GM10266 (cell line): ENCODE results near the gene SDHAF3.
"Not testable (repeated sequence)": the region's sequence is repeated elsewhere in the genome, so short reads cannot be mapped to it uniquely, and the experiment has no call there.

Source experiments
- DNase-seq: peaks from one replicate; pipeline ENCODE4 v3.0.0; 2012; ENCODE audit errors: extremely low spot score
- TF ChIP-seq, protein P1 (sequence below): IDR thresholded peaks from 2 replicates; pipeline ENCODE4 v1.5.1; 2012; ENCODE audit warnings: mild to moderate bottlenecking, low read depth; ENCODE audit not compliant: control insufficient read depth, insufficient read depth; ENCODE audit errors: missing control alignments

The SDHAF3 gene

DNA sequence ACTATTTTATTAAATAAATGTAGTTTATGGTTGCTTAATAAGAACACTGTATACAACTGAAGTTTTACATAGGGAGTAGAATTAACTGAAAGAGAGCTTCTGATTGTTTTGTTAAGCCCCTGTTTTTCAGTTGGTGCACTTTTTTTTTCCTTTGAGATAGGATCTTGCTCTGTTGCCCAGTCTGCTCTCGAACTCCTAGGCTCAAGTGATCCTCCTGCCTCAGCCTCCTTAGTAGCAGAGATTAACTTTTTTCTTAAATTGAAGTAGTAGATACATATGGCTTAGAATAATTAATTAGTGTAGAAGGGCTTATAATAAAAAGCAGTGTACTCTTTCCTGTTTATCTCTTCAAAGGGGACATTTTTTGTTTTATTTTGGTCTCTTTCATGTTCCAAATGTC lies 11.2 kb downstream of the SDHAF3 start:
- DNase-seq = no peak
- TF ChIP-seq, protein P1, sequence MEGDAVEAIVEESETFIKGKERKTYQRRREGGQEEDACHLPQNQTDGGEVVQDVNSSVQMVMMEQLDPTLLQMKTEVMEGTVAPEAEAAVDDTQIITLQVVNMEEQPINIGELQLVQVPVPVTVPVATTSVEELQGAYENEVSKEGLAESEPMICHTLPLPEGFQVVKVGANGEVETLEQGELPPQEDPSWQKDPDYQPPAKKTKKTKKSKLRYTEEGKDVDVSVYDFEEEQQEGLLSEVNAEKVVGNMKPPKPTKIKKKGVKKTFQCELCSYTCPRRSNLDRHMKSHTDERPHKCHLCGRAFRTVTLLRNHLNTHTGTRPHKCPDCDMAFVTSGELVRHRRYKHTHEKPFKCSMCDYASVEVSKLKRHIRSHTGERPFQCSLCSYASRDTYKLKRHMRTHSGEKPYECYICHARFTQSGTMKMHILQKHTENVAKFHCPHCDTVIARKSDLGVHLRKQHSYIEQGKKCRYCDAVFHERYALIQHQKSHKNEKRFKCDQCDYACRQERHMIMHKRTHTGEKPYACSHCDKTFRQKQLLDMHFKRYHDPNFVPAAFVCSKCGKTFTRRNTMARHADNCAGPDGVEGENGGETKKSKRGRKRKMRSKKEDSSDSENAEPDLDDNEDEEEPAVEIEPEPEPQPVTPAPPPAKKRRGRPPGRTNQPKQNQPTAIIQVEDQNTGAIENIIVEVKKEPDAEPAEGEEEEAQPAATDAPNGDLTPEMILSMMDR = no peak

DNA sequence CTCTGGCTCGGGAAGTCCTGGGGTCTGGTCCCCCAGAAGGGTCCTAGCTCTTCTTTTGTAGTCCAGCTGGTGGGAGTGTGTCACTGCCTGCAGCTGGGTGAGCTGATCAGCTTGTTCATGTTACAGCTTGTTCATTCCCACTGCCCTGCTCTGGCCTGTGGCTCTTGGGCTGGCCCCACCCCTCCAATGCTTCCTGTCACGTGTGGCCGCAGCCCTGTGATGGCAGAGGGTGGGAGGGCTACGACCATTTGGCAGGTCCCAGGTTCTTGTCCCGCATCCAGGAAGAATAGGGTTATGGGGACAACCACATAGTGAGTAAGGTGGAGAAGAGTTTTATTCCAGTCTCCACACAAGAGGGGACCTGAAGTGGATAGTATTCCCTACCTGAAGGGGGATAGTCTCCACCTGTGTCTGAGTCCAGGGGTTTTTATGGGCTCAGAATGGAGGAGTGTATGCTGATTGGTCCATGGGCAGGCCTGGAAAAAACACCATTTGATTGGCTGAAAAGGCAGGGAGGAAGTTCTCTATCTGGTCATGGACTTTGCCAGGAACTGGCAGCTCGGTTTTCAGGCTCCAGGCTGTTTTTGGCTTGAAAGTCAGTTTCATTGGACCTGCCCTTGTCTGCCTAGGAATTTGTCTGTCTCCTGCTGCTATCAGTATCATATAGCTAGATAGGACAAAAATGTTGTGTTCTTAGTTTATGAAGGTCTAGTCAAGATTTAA lies 13.1 kb downstream of the SDHAF3 start:
- DNase-seq = no peak

DNA sequence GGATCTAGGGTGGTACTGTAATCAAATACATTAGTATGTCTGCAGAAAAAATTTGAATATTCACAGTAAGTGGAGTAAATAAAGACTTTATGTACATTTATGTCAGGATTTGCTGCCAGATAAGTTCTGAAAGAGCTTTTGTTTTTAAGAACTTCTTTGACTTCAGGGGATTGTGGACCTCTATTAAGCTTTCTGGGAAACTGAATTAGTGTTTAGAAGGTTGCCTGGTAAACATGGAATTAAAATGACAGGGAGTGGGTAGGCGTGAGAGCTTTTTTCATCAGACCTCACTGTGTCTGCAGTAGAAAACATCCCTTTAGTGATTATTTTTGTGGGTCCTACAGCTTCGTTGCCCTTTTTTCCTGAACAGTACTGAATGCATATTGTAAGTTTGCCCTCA lies 15.7 kb downstream of the SDHAF3 start:
- TF ChIP-seq, protein P1 = no peak
- no peak for DNase-seq

More for the DNA sequence above, 13.1 kb downstream of the SDHAF3 start:
- TF ChIP-seq, protein P1 = no peak

DNA sequence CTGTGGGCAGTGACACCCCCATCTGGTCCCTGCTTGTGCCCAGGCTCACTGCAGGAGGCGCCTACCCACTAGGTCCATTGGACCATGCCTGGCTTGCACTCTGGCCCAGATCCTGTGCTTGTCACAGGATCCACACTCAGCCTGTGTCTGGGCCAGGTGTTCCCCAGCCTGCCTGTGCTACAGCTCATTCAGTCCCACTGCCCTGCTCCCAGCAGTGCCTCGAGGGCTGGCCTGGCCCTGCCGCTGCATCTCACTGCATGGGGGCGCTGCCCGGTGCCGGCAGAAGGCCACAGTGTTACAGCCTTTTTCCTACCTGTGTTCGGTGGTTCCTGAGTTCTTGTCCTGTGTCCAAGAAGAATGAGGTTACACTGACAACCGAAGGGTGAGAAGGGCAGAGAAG lies 21.3 kb downstream of the SDHAF3 start:
- no peak for DNase-seq
- TF ChIP-seq, protein P1 = no peak

DNA sequence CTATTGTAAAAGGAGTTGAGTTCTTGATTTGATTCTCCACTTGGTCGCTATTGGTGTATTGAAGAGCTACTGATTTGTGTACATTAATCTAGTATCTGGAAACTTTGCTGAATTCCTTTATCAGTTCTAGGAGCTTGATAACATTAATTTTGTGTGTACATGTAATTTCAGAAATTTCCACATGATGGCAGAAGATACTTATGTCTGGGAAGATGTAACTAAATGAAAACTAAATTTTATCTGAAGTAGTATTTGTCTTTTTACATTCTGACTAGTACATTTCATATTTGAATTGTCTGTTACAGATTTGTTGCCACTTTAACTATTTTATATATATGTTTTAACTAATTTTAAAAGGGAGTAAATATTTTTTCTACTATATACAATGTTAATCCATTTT lies 27.6 kb downstream of the SDHAF3 start:
- no peak for DNase-seq
- TF ChIP-seq, protein P1 = peak; percentile 46

DNA sequence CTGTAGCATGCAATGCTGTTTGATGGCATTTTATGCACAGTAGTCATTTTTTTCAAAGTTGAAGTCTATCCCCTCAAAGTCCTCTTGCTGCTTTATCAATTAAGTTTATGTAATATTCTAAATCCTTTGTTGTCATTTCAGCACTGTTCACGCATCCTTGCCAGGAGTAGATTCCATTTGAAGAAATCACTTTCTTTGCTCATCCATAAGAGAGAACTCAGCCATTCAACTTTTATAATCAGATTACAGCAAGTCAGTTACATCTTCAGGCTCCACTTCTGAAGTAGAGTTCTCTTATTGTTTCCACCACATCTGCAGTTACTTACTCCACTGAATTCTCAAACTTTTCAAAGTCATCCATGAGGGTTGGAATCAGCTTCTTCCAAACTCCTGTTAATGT lies 32.3 kb downstream of the SDHAF3 start:
- no peak for DNase-seq

DNA sequence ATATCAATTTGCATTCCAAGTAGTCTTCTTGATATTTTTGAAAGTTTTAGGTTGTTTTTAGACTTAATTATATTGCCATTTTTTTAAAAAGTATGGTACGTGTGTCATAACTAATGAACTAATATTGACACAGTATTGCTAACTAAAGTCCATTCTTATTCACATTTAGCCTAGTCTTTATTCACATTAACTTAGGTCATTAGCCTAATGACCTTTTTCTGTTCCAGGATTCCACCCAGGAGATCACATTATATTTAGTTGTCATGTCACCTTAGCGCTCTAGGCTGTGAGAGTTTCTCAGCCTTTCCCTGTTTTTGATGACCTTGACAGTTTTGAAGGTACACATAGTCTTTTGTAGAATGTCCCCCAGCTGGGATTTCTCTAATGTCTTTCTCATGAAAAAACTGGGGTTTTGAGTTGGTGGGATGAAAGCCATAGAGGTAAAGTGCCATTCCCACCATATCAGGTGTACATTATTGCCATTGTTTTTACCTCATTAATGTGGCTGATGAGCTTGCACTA lies 38.5 kb downstream of the SDHAF3 start:
- TF ChIP-seq, protein P1 = no peak
- no peak for DNase-seq

More for the DNA sequence above, 32.3 kb downstream of the SDHAF3 start:
- TF ChIP-seq, protein P1 = no peak

DNA sequence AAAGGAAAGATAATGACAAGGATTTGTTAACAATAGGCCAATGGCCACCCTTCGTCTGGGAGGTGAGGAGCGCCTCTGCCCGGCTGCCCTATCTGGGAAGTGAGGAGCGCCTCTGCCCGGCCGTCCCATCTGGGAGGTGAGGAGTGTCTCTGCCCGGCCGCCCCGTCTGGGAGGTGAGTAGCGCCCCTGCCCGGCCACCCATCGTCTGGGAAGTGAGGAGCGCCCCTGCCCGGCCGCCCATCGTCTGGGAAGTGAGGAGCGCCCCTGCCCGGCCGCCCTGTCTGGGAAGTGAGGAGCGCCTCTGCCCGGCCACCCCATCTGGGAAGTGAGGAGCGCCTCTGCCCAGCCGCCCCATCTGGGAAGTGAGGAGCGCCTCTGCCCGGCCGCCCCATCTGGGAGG lies 42.5 kb downstream of the SDHAF3 start:
- DNase-seq = not testable (repeated sequence)

DNA sequence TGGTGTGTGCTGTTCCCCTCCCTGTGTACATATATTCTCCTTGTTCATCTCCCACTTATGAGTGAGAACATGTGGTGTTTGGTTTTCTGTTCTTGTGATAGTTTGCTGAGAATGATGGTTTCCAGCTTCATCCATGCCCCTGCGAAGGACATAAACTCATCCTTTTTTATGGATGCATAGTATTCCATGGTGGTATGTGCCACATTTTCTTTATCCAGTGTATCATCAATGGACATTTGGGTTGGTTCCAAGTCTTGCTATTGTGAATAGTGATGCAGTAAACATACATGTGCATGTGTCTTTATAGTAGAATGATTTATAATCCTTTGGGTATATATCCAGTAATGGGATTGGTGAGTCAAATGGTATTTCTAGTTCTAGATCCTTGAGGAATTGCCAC lies 44.1 kb downstream of the SDHAF3 start:
- not testable (repeated sequence) for DNase-seq
